Astrocyte (in vitro differentiated cells and primary cell): ENCODE results near the gene TMEM41B.

Experiments used
- EZH2 ChIP-seq: IDR thresholded peaks from 2 replicates; pipeline ENCODE4 v1.6.1; 2012; ENCODE audit warnings: mild to moderate bottlenecking, low read length, inconsistent platforms; ENCODE audit not compliant: insufficient read depth
- TF ChIP-seq, protein P1 (sequence below): IDR thresholded peaks from 2 replicates; pipeline ENCODE4 v1.5.1; 2011; ENCODE audit warnings: low read depth, mild to moderate bottlenecking, inconsistent platforms, low read length, moderate library complexity; ENCODE audit not compliant: insufficient read depth

DNA sequence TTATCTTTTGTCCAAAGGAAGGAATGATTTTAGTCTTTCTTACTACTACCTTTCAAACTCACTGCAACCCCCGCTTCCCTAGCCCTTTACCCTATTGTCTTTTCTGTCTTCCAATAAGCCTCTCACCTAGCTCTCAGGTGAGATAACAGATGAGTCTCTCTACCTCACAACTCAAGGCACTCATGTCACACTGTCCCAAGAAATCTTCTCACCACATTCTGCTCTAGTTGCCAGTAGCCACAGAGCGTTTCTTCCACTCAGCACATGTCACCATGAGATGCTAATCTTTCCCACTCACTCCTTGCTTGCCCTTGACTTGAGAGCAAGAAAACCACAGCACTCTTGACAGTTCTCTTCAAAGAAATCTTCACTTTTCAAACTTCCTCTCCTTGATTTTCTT lies 32.7 kb upstream of the TMEM41B start:
- TF ChIP-seq, protein P1, sequence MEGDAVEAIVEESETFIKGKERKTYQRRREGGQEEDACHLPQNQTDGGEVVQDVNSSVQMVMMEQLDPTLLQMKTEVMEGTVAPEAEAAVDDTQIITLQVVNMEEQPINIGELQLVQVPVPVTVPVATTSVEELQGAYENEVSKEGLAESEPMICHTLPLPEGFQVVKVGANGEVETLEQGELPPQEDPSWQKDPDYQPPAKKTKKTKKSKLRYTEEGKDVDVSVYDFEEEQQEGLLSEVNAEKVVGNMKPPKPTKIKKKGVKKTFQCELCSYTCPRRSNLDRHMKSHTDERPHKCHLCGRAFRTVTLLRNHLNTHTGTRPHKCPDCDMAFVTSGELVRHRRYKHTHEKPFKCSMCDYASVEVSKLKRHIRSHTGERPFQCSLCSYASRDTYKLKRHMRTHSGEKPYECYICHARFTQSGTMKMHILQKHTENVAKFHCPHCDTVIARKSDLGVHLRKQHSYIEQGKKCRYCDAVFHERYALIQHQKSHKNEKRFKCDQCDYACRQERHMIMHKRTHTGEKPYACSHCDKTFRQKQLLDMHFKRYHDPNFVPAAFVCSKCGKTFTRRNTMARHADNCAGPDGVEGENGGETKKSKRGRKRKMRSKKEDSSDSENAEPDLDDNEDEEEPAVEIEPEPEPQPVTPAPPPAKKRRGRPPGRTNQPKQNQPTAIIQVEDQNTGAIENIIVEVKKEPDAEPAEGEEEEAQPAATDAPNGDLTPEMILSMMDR, result no peak
- no peak for TF ChIP-seq EZH2
